Measurements from ENCODE around the gene IER5.
"Not testable (repeated sequence)": the region's sequence is repeated elsewhere in the genome, so short reads cannot be mapped to it uniquely, and the experiment has no call there.

The IER5 gene

GRCh38 chr1:181088079-181089016 is at the start of gene IER5:
TSS of gene IER5 (plus strand) at chr1:181088700. CDS start at chr1:181088903, 203 bp downstream.
- peak; percentile 98 for DNase-seq (ENCODE audit: low spot score)

GRCh38 chr1:181040284-181040865 is 48.1 kb upstream of the IER5 start:
- no peak for DNase-seq (ENCODE audit: low spot score)

- DNase-seq (ENCODE audit: low spot score): no peak
Measured at GRCh38 chr1:181043025-181043888, 45.2 kb upstream of the IER5 start.

GRCh38 chr1:181044449-181044966 is 44.0 kb upstream of the IER5 start:
- no peak for DNase-seq (ENCODE audit: low spot score)

GRCh38 chr1:181045946-181046345 is 42.6 kb upstream of the IER5 start:
- not testable (repeated sequence) for DNase-seq (ENCODE audit: low spot score)

- DNase-seq (ENCODE audit: low spot score): no peak
Measured at GRCh38 chr1:181049378-181049777, 39.1 kb upstream of the IER5 start.

- DNase-seq (ENCODE audit: low spot score): no peak
Measured at GRCh38 chr1:181050922-181051321, 37.6 kb upstream of the IER5 start.

- no peak for DNase-seq (ENCODE audit: low spot score)
Measured at GRCh38 chr1:181056560-181056959, 31.9 kb upstream of the IER5 start.

- DNase-seq (ENCODE audit: low spot score): no peak
Measured at GRCh38 chr1:181057079-181057478, 31.4 kb upstream of the IER5 start.

- DNase-seq (ENCODE audit: low spot score): no peak
Measured at GRCh38 chr1:181059435-181059834, 29.1 kb upstream of the IER5 start.

GRCh38 chr1:181060066-181060465 is 28.4 kb upstream of the IER5 start:
- DNase-seq (ENCODE audit: low spot score): no peak

GRCh38 chr1:181060947-181061346 is 27.6 kb upstream of the IER5 start:
- DNase-seq (ENCODE audit: low spot score): not testable (repeated sequence)

GRCh38 chr1:181061487-181061886 is 27.0 kb upstream of the IER5 start:
- DNase-seq (ENCODE audit: low spot score): no peak

- no peak for DNase-seq (ENCODE audit: low spot score)
Measured at GRCh38 chr1:181061891-181062835, 26.3 kb upstream of the IER5 start.

- DNase-seq (ENCODE audit: low spot score): no peak
Measured at GRCh38 chr1:181062836-181063428, 25.6 kb upstream of the IER5 start.

- DNase-seq (ENCODE audit: low spot score): no peak
Measured at GRCh38 chr1:181064011-181064623, 24.4 kb upstream of the IER5 start.

GRCh38 chr1:181064702-181065101 is 23.8 kb upstream of the IER5 start:
- no peak for DNase-seq (ENCODE audit: low spot score)

GRCh38 chr1:181073638-181074037 is 14.9 kb upstream of the IER5 start:
- DNase-seq (ENCODE audit: low spot score): no peak

- DNase-seq (ENCODE audit: low spot score): no peak
Measured at GRCh38 chr1:181075766-181076350, 12.6 kb upstream of the IER5 start.

GRCh38 chr1:181076852-181077251 is 11.6 kb upstream of the IER5 start:
- no peak for DNase-seq (ENCODE audit: low spot score)
